GM21528 (cell line): Measurements from ENCODE around the gene EGF.
A peak's percentile ranks its signal among the peaks of the same experiment; 100 is the strongest.
"Not testable (repeated sequence)": the region's sequence is repeated elsewhere in the genome, so short reads cannot be mapped to it uniquely, and the experiment has no call there.

Source experiments
- ATAC-seq: cut with Tn5 transposase; IDR thresholded peaks from one replicate; pipeline ENCODE4 v1.9.1; 2021; ENCODE audit warnings: mild to moderate bottlenecking, moderate library complexity; ENCODE audit not compliant: unreplicated experiment, low FRiP score

Gene EGF

DNA sequence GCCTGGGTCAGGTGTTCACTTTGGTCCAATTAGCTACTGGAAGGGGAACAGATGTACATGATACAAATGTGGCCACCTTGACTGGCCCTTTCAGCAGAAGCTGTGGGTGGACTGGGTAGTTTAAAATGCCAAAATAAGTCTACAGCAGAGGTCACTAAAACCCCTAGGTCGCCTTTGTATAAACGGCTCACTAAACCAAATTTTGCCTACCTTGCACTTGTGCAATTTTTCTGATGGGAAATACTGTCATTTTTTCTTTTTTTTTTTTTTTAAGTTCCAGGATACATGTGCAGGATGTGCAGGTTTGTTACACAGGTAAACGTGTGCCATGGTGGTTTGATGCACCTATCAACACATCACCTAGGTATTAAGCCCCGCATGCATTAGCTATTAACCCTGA lies 109.8 kb downstream of the EGF start:
- no peak for ATAC-seq

GRCh38 chr4:110025056-110025455 lies 112.4 kb downstream of the EGF start:
- no peak for ATAC-seq

- no peak for ATAC-seq
Observed at GRCh38 chr4:110025718-110026117, 113.0 kb downstream of the EGF start.

- ATAC-seq: no peak
Observed at GRCh38 chr4:110032603-110033002, 119.9 kb downstream of the EGF start.

GRCh38 chr4:110033355-110034025 lies 120.8 kb downstream of the EGF start:
- ATAC-seq: peak; percentile 11

DNA sequence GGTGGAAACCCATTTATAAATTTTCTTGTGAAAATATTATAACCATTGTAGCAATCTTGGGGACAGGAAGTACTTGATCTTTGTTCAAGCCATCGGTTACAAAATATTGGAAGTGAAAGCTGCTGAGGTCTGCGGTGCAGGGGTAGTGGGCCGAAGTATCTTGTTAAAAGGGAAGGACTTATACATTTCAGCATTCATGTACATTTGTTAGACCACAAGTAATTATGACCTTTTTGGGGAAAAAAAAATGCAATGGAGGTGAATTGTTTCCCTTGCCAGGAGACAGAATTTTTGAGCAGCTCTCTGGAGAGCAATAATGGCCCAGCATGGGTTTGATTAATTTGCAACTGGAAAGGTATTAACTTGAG lies 121.3 kb downstream of the EGF start:
- ATAC-seq: peak; percentile 98

GRCh38 chr4:110039164-110039563 lies 126.5 kb downstream of the EGF start:
- not testable (repeated sequence) for ATAC-seq

- no peak for ATAC-seq
Observed at GRCh38 chr4:110041735-110042134, 129.1 kb downstream of the EGF start.

DNA sequence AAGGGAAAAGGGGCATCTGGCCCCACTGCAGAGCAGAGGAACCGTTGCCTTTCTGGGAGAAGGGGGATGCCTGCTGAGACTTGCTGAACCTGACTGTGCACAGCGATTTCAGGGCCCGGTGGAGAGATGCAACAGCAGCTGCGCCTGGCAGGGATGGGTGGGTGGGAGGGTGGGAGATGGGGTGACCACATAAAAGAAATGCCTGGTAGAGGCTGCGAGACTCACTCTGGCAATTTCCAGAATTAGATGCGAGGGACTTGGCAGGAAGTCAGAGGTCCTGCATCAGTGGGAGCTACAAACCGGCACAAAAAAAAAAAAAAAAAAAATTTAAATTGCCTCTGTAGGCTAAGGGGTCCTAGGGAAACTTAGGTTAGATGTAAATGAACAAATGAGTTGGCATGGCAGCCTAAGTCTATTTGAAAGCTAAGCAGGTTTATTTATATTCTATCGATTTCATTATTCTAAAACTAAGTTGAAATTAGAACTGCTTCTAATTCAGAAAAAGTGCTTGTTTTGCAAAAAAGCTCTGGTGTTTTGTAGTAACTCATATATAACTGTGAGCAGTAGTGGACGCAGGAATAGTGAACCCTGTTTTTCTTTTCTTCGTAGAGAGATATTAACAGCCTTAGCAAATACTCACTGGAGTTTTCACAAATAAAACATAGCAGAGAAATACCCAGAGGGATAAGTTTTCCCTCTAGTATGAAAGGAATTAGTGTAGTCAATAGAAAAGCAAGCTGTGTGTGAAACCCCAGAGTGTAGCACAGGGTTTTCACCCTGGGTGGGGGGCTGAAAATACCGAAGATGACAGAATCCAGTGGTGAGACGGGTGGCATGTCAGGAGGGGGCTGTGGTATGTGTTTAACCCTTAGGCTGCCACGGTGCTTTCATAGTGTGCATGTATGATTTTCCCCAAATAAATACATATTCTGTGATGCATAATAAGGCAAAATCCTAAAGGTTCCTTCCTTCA lies 130.1 kb downstream of the EGF start:
- ATAC-seq: no peak

DNA sequence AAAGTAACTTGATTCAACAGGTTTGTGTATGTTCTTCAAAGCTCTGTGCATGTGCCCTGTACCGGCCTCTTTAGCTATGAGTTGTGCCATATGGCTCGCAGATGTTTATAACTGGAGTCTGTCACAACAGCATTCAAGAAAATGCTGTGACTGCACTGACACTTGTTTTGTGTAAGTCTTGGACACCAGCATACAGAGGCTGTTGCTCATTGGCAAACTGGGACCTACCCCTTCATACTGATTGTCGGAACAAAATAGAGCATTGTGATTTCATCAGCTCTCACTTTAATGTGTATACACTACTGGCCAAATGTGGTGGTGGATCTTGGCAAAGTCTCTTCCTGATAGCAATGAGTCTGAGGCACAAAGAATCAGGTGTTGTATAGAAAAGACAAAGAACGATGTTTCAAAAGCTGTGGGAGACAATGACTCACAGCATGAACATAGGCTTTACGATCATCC lies 133.9 kb downstream of the EGF start:
- ATAC-seq: no peak

DNA sequence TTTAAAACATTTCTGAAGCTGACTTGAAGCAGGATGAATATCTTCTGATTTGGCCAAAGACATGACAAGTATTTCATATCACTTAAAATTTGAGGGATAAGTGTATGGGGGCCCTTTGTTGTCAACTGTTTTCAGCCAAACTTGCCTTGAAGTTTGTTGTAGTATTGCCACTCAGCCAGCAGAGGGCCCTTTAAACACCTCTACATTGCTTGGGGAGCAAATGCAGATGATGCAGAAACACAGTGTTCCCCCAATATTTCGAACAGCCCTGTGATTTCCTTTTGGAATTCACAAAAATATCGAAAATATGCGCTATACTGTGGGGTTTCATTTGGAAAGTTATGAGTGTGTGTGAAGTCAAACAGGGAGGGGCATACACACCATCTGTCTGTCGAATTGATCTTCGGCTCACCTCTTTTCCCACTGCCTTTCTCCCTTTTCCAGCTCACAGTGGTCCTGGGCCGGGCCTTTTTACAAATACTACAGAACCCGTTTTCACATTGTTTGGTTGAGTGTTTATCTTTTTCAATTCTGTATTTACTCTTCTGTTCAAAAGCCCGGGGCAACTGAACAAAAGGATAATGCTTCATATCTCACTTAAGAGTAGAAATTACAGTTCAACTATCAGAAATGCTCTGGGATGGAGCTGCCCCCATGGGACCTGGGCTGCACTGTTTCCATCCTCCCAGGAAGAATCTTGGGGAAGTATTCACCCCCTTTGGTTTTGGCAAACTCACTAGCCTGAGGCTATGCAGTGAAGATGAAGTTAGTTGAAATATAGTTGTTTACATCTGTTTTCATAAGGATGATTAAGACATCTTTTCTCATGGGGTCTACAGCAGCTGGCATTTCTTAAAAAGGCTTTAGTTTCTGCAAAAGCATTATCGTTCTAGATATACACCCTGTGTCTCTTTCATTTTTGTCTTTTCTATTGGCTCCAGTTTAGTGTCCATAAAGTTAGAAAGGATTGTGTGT lies 137.6 kb downstream of the EGF start:
- ATAC-seq: peak; percentile 59

GRCh38 chr4:110055158-110055768 lies 142.6 kb downstream of the EGF start:
- ATAC-seq: peak; percentile 70

DNA sequence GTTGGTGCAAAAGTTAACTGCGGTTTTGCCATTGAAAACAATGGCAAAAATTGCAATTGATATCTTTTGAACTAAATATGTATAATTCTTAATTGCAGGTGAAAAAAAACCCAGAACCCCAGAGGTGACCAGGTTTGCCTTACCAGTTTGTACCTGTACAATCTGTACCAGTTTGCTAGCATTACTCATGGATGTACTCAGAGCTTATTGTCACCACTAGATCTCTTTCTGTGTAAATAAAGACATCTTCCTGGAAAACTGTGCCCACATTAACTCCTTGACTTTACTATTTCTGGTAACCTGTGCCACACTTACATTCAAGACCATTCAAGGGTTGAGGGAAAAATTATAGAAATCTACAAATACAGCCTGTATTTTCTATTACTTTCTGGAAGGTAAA lies 146.0 kb downstream of the EGF start:
- ATAC-seq: no peak

GRCh38 chr4:110059556-110060191 lies 147.0 kb downstream of the EGF start:
- ATAC-seq: peak; percentile 89

DNA sequence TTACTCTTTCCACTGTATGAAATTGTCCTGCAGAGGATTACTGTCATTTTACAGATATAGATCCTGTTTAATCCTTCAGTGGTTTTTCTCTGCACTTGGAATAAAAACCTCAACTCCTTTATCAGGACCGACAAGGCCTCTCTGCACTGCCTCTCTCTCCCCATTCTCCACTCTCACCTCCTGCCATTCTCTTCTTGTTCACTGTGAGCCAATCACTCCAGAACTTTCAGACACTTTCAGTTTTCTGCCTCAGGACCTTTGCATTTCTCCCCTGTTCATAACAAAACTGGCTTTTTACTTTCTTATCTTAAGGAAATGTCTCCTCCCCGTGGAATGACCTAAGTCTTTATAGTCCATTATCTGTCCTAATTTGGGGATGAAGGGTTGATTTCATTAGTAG lies 148.4 kb downstream of the EGF start:
- ATAC-seq: no peak
